ENCODE measurements around the gene MAPK10. TPM values are rescaled to one million over a fixed set of nuclear protein-coding genes. Genes with fewer than 3 reads are reported as not detected.

MAPK10 gene
- total and polyA plus RNA-seq, 10 of the 15 experiments (the other 5 are each of a cell fraction or from before 2014, with no cell fraction given), result 1.1 to 4.2 (median 2.4) TPM

DNA sequence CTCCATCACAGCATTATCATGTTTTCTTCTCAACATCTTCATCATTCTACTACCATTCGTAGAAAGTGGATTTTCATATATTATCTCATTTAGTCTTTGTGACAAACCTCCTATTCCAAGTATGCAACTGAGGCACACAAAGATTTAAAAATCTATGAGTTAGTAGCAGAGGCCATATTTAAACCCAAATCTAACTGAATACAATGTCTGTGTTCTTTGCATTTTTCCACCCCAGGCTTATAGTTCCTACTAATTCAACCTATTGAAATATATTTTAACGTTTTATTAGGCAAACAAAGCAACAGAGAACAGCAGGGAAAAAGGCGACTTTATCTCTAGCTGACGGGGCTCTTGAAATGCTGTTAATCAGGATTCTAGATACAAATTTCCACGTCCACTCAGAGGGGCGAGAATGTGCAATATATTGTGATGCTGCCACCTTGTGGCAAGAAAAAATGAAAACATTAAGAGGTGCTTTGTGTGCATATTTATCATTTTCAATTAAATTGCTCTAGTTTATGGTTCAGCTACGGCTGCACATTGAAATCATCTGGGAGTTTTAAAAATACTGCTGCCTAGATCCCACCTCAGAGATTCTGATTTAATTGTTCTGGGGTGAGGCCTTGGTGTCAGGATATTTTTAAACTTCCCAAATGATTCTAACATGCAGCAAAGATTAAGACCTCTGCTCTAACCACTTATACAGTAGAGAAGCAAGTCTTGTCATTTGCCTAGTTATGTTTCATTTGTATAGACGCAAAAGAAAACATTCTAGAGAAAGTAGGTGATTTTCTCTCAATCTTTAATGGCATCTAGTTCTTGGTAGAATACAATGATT, 315.9 kb downstream of the MAPK10 start (continued):
- TF ChIP-seq, protein P1, sequence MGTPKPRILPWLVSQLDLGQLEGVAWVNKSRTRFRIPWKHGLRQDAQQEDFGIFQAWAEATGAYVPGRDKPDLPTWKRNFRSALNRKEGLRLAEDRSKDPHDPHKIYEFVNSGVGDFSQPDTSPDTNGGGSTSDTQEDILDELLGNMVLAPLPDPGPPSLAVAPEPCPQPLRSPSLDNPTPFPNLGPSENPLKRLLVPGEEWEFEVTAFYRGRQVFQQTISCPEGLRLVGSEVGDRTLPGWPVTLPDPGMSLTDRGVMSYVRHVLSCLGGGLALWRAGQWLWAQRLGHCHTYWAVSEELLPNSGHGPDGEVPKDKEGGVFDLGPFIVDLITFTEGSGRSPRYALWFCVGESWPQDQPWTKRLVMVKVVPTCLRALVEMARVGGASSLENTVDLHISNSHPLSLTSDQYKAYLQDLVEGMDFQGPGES (IDR thresholded peaks at IDR 0.05), result no peak

DNA sequence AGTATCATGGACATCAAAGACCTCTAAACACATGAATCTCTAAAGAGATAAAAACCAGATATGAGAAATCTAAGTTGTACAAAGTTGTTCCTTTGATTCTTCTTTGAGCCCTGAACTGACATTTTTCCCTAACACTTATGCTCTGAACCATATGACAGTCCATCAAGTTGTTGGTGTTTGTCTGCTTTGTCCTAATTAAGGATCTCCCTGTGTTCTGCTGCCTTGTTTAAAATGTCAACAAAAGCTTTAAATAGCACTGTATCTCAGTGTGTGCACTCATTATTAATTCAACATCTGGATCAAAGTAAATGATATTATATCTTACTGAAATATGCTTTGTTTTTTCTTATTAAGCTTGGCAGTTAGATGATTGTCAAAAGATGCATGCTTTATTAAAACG, 321.8 kb downstream of the MAPK10 start:
- POLR2A ChIA-PET, result no interaction called here
- H3K27ac ChIP-seq (ENCODE audit: control insufficient read depth, insufficient read depth), result no peak overlapping the region
- TF ChIP-seq CBX5 (IDR thresholded peaks at IDR 0.05; ENCODE audit: low read depth) (no peak), BCL11A (IDR thresholded peaks at IDR 0.05; ENCODE audit: low read depth, low read length) (no peak), NFYB (IDR thresholded peaks at IDR 0.05; ENCODE audit: insufficient read depth, low read depth, low read length) (no peak), RB1 (IDR thresholded peaks at IDR 0.05; ENCODE audit: borderline replicate concordance) (no peak), MXI1 (IDR thresholded peaks at IDR 0.05; ENCODE audit: low read depth, low read length) (no peak), SMARCA5 (IDR thresholded peaks at IDR 0.05) (no peak), NFYA (IDR thresholded peaks at IDR 0.05; ENCODE audit: borderline replicate concordance, low read depth, low read length) (no peak), PAX5 (IDR thresholded peaks at IDR 0.05; ENCODE audit: borderline replicate concordance, low read depth, low read length) (no peak), NRF1 (conservative IDR thresholded peaks at IDR 0.05; ENCODE audit: low read depth, low read length) (no peak), TAF1 (IDR thresholded peaks at IDR 0.05; ENCODE audit: borderline replicate concordance, low read depth, low read length) (no peak), HCFC1 (IDR thresholded peaks at IDR 0.05; ENCODE audit: low read length) (no peak)
- TF ChIP-seq, protein P2, sequence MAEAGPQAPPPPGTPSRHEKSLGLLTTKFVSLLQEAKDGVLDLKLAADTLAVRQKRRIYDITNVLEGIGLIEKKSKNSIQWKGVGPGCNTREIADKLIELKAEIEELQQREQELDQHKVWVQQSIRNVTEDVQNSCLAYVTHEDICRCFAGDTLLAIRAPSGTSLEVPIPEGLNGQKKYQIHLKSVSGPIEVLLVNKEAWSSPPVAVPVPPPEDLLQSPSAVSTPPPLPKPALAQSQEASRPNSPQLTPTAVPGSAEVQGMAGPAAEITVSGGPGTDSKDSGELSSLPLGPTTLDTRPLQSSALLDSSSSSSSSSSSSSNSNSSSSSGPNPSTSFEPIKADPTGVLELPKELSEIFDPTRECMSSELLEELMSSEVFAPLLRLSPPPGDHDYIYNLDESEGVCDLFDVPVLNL (IDR thresholded peaks at IDR 0.05; ENCODE audit: low read depth, low read length), result no peak
- TF ChIP-seq, protein P3, sequence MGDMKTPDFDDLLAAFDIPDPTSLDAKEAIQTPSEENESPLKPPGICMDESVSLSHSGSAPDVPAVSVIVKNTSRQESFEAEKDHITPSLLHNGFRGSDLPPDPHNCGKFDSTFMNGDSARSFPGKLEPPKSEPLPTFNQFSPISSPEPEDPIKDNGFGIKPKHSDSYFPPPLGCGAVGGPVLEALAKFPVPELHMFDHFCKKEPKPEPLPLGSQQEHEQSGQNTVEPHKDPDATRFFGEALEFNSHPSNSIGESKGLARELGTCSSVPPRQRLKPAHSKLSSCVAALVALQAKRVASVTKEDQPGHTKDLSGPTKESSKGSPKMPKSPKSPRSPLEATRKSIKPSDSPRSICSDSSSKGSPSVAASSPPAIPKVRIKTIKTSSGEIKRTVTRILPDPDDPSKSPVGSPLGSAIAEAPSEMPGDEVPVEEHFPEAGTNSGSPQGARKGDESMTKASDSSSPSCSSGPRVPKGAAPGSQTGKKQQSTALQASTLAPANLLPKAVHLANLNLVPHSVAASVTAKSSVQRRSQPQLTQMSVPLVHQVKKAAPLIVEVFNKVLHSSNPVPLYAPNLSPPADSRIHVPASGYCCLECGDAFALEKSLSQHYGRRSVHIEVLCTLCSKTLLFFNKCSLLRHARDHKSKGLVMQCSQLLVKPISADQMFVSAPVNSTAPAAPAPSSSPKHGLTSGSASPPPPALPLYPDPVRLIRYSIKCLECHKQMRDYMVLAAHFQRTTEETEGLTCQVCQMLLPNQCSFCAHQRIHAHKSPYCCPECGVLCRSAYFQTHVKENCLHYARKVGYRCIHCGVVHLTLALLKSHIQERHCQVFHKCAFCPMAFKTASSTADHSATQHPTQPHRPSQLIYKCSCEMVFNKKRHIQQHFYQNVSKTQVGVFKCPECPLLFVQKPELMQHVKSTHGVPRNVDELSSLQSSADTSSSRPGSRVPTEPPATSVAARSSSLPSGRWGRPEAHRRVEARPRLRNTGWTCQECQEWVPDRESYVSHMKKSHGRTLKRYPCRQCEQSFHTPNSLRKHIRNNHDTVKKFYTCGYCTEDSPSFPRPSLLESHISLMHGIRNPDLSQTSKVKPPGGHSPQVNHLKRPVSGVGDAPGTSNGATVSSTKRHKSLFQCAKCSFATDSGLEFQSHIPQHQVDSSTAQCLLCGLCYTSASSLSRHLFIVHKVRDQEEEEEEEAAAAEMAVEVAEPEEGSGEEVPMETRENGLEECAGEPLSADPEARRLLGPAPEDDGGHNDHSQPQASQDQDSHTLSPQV (IDR thresholded peaks at IDR 0.05), result no peak
- TF ChIP-seq, protein P4, sequence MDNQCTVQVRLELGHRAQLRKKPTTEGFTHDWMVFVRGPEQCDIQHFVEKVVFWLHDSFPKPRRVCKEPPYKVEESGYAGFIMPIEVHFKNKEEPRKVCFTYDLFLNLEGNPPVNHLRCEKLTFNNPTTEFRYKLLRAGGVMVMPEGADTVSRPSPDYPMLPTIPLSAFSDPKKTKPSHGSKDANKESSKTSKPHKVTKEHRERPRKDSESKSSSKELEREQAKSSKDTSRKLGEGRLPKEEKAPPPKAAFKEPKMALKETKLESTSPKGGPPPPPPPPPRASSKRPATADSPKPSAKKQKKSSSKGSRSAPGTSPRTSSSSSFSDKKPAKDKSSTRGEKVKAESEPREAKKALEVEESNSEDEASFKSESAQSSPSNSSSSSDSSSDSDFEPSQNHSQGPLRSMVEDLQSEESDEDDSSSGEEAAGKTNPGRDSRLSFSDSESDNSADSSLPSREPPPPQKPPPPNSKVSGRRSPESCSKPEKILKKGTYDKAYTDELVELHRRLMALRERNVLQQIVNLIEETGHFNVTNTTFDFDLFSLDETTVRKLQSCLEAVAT (IDR thresholded peaks at IDR 0.05), result no peak

More for the DNA sequence above, 321.8 kb downstream of the MAPK10 start:
- ChIA-PET SMC1A (ENCODE audit: uncharacterized antibody, unreplicated experiment) (no interaction called here), RAD21 (ENCODE audit: unreplicated experiment) (no interaction called here), CTCF (interaction anchor here (1.4 kb wide), 1 partner anchor 11 kb away, joined by 3 read pairs; no protein-coding TSS in a partner anchor)
- FAIRE-seq (no peak), DNase-seq (ENCODE audit: low read depth, low spot score) (no peak), ATAC-seq (no peak)
- Histone ChIP-seq H3K36me3 (ENCODE audit: control insufficient read depth in 2 of 2, insufficient read depth in 2 of 2, low read length in 1 of 2) (no peaks in the 10 kb centered on the region), H3K9me3 (replicated peaks; ENCODE audit: control insufficient read depth, insufficient read depth, low read length) (no peaks in the 10 kb centered on the region), H3K4me1 (ENCODE audit: control insufficient read depth, insufficient read depth, low read length) (no peaks in the 10 kb centered on the region), H3K9ac (ENCODE audit: control insufficient read depth, insufficient read depth, low read length) (no peak overlapping the region), H3K27me3 (replicated peaks in 1 of 2; ENCODE audit: control insufficient read depth in 2 of 2, insufficient read depth in 2 of 2, low read length in 1 of 2) (no peaks in the 10 kb centered on the region), H3K79me2 (ENCODE audit: control insufficient read depth, insufficient read depth, low read length) (no peaks in the 10 kb centered on the region), H3K4me2 (ENCODE audit: control insufficient read depth, insufficient read depth) (no peak overlapping the region), H3K4me3 (no peak overlapping the region), H4K20me1 (ENCODE audit: control insufficient read depth, insufficient read depth) (no peaks in the 10 kb centered on the region), H2AFZ (ENCODE audit: control insufficient read depth, low read depth, low read length) (no peak overlapping the region)
- BruUV-seq (replicated peaks), result no TSS peak
- 39% methylated on average over 1 of the region's 1 CpG for WGBS (ENCODE audit: insufficient coverage, insufficient replicate concordance, low lambda C conversion rate, missing lambda C conversion rate)
- intact Hi-C loops (cut with micrococcal nuclease; ENCODE audit: unreplicated experiment) (no loop called here), in situ Hi-C loops (cut with MboI) (no loop called here)

Measured in GM12878 (cell line).